Measurements from ENCODE around the gene MS4A2. TPM values are rescaled to one million over a fixed set of nuclear protein-coding genes. Genes with fewer than 3 reads are reported as not detected.
A peak's percentile ranks its signal among the peaks of the same experiment; 100 is the strongest.
"Not testable (repeated sequence)": the region's sequence is repeated elsewhere in the genome, so short reads cannot be mapped to it uniquely, and the experiment has no call there.

Gene MS4A2
- total RNA-seq, 1 donor from 2014 or later: not detected

DNA sequence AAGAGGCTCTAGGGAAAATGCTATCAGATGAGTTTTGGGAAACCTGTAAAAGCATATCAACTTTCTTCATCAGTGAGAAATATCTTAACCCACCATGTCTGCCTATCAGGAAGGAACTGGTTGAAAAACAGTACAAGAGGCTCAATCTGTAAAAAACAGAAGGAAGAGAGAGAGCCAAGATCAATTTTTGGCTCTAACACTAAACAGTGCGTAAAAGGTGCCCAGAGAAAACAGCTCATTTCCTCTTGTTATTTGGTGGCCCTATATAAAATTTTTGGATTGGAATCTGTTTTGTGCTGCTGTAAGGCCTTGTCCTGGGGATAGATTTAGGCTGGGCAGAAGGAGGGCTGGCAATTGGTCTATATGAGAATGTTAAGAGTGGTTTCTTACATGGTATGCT, 12.1 kb downstream of the MS4A2 start:
- DNase-seq (ENCODE audit: low read depth): no peak

DNA sequence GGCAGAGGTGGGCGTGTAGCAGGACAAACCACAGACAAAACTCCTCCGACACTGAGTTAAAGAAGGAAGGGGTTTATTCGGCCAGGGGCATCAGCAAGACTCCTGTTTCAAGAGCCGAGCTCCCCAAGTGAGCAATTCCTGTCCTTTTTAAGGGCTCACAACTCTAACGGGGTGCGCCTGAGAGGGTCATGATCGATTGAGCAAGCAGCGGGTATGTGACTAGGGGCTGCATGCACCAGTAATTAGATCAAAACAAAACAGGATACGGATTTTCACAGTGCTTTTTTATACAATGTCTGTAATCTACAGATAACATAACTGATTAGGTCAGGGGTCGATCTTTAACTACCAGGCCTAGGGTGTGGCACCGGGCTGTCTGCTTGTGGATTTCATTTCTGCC, 12.9 kb downstream of the MS4A2 start:
- not testable (repeated sequence) for DNase-seq (ENCODE audit: low read depth)

DNA sequence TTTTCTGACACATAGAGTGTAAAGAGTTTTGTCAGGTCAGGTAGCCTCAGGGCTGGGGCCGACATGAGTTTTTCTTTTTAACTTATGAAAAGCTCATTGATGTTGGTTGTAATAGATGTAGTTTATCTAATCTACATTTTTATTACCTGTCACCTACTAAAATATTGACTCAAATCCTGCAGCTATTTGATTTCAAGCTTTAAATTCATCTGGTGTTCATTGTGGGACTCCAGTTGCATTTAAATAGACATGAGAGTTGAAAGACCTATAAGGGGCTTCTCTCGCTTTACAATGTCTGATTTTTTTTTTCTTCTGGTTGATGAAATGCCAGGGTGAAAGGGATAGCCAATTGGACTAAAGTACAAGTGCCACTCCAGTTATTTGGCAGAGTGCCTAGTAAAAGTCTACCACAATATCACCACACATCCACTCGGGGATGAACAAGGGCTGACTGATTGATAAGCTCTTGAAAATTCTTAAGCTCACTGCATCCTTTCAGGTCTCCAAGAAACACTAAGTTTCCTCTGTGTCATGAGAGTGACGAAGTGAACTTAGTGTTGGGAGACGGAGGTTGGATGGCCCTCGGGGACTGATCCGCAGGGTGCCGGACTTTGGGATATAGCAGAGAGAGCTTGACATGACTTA, 16.1 kb downstream of the MS4A2 start:
- not testable (repeated sequence) for DNase-seq (ENCODE audit: low read depth)

DNA sequence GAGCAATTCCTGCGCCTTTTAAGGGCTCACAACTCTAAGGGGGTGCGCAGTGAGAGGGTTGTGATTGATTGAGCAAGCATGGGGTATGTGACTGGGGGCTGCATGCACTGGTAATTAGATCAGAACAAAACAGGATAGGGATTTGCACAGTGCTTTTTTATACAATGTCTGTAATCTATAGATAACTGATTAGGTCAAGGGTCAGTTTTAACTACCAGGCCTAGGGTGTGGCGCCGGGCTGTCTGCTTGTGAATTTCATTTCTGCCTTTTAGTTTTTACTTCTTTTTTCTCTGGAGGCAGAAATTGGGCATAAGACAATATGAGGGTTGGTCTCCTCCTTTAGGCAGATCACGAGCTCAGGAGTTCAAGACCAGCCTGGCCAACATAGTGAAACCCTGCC, 20.2 kb downstream of the MS4A2 start:
- DNase-seq (ENCODE audit: low read depth): not testable (repeated sequence)

DNA sequence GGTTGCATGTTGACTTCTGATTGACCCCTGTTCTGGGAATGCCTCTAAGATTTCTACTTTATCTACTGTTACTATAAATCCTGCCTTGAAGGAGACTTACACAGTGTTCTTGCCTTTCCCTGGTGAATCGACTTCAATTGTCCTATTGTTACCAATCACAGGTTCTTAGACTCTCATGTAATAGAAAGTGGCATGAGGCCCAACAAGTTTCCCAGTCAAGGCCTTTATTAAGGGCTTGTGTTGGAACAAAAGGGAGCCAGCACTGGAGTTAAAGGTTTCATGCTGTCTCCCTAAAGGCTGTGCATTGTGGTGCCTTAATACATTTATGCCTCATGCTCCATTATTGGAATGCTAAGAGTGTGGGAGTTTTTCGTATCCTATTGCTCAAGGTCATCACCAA, 23.3 kb downstream of the MS4A2 start:
- DNase-seq (ENCODE audit: low read depth): no peak

DNA sequence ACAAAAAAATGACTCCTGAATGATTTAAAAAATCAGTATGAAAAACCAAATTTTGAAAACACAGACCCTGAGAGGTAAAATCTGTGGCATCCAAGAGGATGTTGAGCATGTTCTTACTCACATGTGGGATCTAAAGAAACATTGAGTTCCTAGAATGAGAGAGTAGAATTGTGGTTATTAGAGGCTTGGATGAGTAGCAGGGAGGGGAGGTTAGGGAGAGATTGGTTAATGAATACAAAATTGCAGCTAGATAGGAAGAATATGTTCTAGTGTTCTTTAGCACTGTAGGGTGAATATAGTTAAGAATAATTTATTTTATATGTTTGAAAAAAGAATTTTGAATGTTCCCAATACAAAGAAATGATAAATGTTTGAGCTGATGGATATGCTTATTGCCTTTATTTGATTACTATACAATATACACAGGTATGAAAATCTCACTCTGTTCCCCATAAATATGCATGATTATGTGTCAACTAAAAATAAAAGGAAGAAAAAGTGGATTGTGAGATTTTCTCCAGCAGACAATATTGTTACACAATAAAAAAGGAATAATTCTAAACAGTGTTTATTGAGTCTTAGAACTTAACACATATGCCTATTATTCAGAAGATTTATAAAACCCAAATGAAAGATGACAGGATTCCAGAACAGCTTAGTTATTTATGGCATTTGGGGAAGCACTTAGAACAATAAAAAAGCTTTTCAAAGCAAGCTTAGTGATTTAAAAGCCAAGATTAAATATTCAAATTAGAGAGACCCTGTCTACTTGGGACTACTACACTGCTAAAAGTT, 28.7 kb downstream of the MS4A2 start:
- no peak for DNase-seq (ENCODE audit: low read depth)

DNA sequence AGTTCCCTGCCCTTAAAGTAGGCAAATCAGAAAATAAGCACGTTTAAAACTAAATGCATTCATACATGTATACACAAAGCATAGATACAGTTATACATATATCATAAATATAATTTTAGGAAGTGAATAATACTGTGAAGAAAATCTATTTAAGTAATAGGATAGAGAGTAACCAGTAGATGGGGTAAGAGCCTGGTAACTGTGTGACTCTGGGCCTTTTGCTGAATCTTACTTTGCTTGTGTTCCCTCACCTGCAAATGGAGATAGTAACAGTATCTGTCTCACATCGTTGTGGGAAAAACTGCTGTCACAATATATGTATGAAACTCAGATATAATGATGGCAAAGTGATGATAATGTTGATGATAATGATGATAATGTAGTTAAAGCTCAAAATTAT, 29.9 kb downstream of the MS4A2 start:
- DNase-seq (ENCODE audit: low read depth): no peak

DNA sequence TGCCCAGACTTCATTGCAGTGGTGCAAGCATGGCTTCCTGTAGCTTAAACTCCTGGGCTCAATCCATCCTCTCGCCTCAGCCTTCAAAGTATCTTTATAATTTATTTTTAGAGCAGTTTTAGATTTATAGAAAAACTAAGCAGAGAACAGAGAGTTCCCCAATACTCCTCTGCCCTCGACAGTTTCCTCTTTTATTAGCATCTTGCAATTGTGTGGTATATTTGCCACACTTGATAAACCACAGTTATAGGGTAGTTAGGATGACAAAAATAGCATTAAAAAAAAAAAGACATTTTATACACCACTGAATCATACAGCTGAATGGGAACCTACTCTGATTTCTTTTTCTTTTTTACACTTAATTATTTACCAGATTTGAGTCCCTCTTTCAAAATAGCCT, 31.2 kb downstream of the MS4A2 start:
- DNase-seq (ENCODE audit: low read depth): no peak

DNA sequence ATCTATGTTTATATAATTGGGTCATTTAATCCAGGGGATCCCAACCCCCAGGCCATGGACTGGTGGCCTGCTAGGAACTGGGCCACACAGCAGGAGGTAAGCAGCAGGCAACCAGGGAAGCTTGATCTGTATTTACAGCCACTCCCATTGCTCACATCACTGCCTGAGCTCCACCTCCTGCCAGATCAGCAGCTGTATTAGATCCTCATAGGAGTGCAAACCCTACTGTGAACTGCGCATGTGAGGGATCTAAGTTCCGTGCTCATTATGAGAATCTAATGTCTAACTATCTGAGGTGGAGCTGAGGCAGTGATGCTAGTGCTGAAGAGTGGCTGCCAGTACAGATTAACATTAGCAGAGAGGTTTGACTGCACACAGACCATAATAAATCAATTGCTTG, 32.8 kb downstream of the MS4A2 start:
- no peak for DNase-seq (ENCODE audit: low read depth)

DNA sequence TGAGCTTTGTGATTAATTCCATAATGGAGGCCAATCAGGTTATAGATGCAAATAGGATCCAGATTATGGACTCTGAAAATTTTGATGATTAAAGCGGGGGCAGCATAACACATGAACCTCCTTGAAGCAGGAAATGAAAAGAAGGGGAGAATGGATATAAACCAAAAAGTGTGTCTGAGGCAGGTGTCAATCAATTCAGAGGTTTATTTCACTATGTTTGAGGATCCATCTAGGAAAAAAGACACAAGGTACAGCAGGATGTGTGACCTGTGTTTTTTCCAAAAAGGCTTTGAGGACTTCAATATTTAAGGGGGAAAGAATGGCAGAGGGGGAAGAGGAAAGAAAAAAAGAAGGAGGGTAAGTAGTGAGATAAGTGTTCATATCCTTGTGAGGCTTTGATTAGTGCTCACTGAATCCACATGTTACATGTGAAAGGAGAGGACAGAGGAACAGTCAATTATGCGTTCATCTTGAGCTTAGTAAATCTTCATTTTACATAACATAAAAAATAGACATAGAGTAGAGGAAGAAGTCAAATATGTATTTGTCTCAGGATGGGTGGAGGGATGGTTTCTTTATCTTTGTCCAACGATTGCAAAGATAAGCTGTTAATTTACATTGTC, 34.1 kb downstream of the MS4A2 start:
- no peak for DNase-seq (ENCODE audit: low read depth)

DNA sequence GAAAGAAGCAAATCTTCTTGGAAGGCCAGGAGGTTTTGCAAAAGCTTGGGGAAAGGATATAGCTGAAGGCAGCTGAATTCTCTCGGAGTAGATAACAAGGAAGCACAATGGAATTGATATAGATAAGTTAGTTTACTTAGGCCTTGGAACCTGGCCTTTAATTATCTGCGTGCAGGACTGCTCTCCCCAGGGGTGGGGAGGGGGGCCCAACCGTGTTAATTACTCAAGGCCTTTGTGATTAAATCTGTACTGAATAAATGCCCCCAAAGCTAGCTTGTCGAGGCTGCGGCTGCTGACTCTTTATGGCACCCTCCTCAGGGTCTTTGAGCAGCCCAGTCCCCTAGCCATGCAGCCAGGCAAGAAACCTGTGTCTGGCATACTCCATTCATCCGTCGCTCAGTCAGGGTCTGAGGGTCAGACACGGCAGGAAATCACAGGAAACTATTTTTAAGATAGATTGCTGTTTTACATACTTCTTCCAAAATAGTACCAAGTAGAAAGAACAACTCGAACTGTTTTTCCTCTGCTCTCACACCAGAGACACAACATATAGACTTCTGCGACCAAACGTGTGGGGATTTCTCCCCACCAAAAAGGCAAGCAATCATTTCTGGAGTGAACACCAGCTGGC, 36.5 kb downstream of the MS4A2 start:
- DNase-seq (ENCODE audit: low read depth): no peak

DNA sequence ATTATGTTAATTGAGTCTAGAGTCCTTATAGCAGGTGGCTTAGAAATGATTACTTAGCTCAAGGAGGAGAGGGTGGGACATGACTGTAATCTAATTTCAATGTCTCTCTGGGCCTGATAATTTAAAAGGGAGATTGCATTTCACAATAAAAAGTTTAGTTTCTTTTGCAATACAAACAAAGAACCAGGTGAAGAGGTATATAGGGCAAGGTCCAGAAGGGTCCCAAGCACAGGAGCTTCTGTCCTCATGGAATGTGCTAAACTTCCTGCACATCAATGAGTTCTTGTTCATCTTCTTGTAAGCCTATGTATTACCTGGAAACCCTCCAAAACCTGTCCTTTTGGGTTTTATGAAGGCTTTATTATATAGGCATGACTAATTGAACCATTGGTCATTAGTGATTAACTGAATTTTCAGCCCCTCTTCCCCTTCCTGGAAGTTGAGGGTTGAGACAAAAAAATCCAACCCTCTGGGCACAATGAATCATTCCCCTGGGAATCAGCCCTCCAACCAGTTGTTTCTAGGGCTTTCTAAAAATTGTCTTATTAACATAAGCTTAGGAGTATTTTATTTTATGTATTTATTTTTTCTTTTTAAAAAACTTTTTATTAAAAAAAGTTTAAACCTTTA, 37.6 kb downstream of the MS4A2 start:
- no peak for DNase-seq (ENCODE audit: low read depth)

DNA sequence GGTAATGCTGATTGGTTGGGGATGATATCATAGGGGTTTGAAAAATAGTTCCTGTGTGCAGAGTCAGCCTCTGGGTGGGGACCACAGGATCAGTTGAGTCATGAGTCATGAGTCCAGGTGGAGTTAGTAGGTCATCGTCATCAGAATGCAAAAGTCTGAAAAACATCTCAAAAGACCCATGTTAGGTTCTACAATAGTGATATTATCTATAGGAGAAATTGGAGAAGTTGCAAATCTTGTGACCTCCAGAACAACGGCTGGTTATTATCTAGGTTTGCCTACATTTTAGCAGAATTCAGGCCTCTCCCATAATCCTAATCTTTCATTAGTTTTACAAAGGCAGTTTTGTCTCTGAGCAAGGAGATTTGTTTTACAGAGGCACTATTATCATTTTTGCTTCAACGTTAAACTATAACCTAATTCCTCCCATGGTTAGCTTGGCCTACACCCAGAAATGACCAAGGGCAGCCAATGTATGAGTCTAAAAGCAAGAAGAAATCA, 38.9 kb downstream of the MS4A2 start:
- DNase-seq (ENCODE audit: low read depth): no peak

DNA sequence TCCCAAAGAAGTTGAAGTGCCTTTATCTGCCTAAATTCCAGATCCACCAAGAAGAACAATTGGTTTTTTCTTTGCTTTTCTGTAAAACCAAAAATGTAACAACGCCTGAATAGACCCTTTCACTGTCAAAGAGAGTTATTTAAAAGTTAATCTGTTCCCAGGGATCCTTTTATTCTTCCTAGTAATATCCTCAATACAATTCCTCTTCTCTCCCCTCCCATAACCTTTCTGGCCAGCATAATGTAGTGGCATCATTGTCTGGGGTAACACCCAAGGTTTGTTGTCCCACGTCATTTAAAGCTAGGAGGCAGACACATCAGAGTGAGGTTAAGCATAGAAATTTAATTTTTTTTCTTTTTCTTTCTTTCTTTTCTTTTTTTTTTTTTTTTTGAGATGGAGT, 39.9 kb downstream of the MS4A2 start:
- DNase-seq (ENCODE audit: low read depth): no peak

DNA sequence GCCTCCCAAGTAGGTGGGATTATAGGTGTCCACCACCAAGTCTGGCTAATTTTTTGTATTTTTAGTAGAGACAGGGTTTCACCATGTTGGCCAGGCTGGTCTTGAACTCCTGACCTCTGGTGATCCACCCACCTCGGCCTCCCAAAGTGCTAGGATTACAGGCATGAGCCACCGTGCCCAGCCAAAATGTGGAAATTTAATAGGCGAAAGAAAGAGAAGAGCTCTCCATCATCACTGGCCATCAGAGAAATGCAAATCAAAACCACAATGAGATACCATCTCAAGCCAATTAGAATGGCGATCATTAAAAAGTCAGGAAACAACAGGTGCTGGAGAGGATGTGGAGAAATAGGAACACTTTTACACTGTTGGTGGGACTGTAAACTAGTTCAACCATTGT, 40.4 kb downstream of the MS4A2 start:
- not testable (repeated sequence) for DNase-seq (ENCODE audit: low read depth)

DNA sequence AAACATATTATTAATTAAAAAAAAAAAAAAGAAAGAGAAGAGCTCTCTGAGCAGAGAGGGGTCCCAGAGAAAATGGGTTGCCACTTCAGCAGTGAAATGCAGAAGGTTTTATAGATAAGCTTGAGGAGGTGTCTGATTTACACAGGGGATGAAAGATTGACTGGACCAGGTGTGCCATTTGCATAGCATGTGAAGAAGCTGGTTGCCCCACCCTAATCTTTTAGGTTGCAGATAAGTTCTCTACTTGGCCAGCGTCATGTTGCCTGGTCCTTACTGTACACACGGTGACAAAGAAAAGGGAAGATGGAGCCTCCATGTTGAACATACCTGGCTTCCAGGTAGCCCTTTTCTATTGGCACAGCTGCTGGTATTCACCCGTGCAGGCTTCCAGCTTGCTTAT, 41.4 kb downstream of the MS4A2 start:
- DNase-seq (ENCODE audit: low read depth): no peak

DNA sequence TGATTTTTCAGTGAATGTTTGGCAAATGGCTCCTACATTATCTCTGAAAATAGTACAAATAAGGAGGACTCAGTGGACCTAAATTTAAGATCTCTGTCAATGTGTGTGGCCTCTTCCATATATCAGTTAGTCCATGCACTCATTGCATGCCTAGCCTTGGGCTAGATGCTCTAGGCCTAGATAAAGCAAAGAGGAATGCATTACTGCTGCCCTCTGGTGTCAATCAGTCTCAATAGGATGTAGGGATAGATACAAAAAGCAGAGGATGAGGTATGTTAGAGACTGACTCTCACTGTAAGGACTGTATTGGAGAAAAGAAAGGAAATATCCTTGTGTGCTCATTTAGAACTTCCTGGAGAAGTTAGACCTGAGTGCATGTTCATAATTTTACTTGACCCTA, 42.0 kb downstream of the MS4A2 start:
- DNase-seq (ENCODE audit: low read depth): peak; percentile 1

DNA sequence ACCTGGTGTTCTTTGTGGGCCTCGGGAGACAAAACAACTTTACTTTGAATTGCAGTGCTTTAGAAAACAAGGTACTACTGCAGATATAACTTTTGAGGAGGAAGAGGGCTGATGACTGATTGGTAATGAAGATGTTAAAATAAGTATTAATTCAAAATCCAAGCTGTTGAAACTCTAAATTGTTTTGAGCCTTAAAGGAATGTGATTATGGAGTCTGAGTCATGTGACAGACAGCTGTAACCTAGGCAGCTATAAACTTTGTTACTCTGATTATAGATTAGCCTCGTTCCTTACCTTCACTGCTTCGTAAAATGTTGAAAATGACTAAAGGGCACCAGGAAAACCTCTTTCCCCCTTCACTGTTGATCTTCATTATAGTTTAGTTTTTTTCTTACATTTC, 43.4 kb downstream of the MS4A2 start:
- no peak for DNase-seq (ENCODE audit: low read depth)

DNA sequence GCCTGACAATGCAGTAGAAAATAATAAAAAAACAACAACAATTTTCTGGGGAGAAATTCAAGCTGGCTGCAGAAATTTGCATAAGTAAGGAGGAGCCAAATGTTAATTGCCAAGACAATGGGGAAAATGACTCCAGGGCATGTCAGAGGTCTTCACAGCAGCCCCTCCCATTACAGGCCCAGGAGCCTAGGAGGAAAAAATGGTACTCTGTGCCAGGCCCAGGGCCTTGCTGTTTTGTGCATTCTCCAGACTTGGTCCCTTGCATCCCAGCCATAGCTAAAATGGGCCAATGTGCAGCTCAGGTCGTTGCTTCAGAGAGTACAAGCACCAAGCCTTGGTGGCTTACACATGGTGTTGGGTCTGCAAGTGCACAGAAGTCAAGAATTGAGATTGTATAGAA, 45.5 kb downstream of the MS4A2 start:
- DNase-seq (ENCODE audit: low read depth): no peak

DNA sequence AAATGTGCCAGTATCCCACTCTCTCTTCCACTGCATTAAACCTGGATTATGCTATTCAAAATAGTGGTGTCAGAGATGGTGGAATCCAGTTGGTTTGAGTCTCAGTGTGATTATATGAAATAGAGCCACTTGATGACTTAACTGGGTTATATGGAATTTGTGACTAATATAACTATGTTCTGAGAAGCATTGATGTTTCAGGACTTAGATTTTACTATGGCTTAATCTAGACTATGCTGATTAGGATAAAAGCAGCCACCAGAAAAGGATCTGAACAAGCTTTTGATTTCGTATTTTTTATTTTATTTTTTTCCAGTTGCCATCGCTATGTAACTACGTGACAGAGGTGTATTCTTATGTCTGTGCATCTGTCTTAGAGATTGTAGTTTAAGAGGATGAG, 55.3 kb downstream of the MS4A2 start:
- DNase-seq (ENCODE audit: low read depth): no peak

DNA sequence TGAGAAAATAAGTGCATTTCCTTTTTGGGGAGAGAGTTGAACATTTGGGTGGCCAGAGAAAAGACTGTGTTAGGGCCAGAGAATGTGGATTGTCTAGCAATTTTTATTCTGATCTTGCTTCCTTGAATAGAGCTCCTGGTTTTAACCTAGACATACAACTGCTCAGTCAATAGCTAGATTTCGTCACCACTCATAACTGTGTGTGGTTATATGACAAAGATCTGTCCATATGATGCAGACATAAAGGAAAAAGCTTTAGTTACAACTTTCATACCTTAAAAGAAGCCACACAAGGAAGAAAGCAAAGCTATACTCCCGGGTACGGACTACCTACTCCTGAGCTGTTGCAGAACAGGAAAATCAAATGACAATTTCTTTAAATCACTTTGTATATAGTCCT, 57.2 kb downstream of the MS4A2 start:
- DNase-seq (ENCODE audit: low read depth): no peak

All from myocyte (in vitro differentiated cells).